Mucosa of descending colon (tissue), 3 donors: Measurements from ENCODE around the gene PXK. TPM values are rescaled to one million over a fixed set of nuclear protein-coding genes. Genes with fewer than 3 reads are reported as not detected.

Source experiments
- ATAC-seq: fragments of 200-7000 bp; cut with Tn5 transposase; one replicate; pipeline ENCODE4 v1.9.1; 2020; ENCODE audit warnings: mild to moderate bottlenecking, moderate library complexity
- DNase-seq, 3 donors: peaks; one replicate each; pipeline ENCODE4 v3.0.0-alpha.2; 2020
- H3K36me3 ChIP-seq: fragments of 200-600 bp; one replicate; pipeline ENCODE4 v1.8.0; 2021; ENCODE audit warnings: low read depth, mild to moderate bottlenecking
- H3K4me1 ChIP-seq: fragments of 200-600 bp; one replicate; pipeline ENCODE4 v1.8.0; 2021; ENCODE audit warnings: low read depth, mild to moderate bottlenecking
- H3K4me3 ChIP-seq: fragments of 200-600 bp; one replicate; pipeline ENCODE4 v1.8.0; 2021; ENCODE audit warnings: mild to moderate bottlenecking
- H3K9me3 ChIP-seq: fragments of 200-600 bp; one replicate; pipeline ENCODE4 v1.8.0; 2021; ENCODE audit warnings: mild to moderate bottlenecking
- intact Hi-C, 2 donors: fragments of 100-400 bp; cut with DNase I in 1 of 2; cut with micrococcal nuclease in 1 of 2; formaldehyde crosslinking; loops; one replicate each; pipeline versions ENCODE4 v1.11.0 to v1.11.1; 2022; cut with DNase I, micrococcal nuclease
- total RNA-seq, 3 donors: library from RNA; stranded (reverse); fragmentation: NEBNext Ultra II Directional in 2 of 3; extraction: Animal tissue kit (Norgen Biotek cat#: 25700) in 2 of 3; gene quantifications; one replicate each; pipeline versions ENCODE4 v1.2.1 to v1.2.4, GENCODE V29; 2021 to 2023
- TF ChIP-seq, protein P1 (sequence below): fragments of 200-600 bp; IDR thresholded peaks from one replicate; pipeline ENCODE4 v1.8.0; 2022; ENCODE audit warnings: antibody characterized with exemption, mild to moderate bottlenecking
- donor health status: DM: no; HTN: no; CAD: no; lungs with moderate emphysema.
- donor health status: DM: no; HTN: no; CAD: no.
- donor health status: DM: no; HTN: yes; CAD: no.

Gene PXK
- total RNA-seq, 3 donors from 2014 or later = 14.5 to 33.4 (median 19.5) TPM

DNA sequence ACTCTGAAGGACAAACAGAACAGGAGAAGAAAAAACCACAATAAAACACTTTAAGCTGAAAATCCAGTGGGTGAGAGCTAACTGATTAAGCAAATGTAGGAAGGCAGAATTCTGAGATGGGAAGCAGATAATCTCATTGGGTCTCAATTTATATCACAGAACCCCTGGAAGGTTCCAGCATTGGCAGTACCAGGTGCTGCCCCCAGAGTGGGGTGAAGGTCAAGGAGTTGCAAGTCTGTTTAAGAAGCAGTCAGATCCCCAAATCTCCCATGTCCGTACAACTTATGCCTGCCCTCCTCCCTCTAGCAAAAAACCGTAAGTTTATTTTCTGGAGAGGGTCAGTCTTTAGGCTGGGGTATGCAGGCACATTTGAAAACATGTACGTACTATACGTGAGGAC, 45.1 kb downstream of the PXK start:
- Histone ChIP-seq H3K4me1 (no peaks in the 10 kb centered on the region), H3K9me3 (no peaks in the 10 kb centered on the region), H3K36me3 (no peaks in the 10 kb centered on the region), H3K4me3 (no peak overlapping the region)
- ATAC-seq (no peak), DNase-seq (no peak)
- TF ChIP-seq, protein P1, sequence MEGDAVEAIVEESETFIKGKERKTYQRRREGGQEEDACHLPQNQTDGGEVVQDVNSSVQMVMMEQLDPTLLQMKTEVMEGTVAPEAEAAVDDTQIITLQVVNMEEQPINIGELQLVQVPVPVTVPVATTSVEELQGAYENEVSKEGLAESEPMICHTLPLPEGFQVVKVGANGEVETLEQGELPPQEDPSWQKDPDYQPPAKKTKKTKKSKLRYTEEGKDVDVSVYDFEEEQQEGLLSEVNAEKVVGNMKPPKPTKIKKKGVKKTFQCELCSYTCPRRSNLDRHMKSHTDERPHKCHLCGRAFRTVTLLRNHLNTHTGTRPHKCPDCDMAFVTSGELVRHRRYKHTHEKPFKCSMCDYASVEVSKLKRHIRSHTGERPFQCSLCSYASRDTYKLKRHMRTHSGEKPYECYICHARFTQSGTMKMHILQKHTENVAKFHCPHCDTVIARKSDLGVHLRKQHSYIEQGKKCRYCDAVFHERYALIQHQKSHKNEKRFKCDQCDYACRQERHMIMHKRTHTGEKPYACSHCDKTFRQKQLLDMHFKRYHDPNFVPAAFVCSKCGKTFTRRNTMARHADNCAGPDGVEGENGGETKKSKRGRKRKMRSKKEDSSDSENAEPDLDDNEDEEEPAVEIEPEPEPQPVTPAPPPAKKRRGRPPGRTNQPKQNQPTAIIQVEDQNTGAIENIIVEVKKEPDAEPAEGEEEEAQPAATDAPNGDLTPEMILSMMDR = no peak
- intact Hi-C loops = no loop called here

- H3K36me3 ChIP-seq = no peaks in the 10 kb centered on the region
- no peaks in the 10 kb centered on the region for H3K4me1 ChIP-seq
- TF ChIP-seq, protein P1 = no peak
- no peak for DNase-seq
- H3K9me3 ChIP-seq = no peaks in the 10 kb centered on the region
- no peak for ATAC-seq
- intact Hi-C loops = no loop called here
- no peak overlapping the region for H3K4me3 ChIP-seq
Observed at GRCh38 chr3:58379351-58380073, 46.8 kb downstream of the PXK start.

DNA sequence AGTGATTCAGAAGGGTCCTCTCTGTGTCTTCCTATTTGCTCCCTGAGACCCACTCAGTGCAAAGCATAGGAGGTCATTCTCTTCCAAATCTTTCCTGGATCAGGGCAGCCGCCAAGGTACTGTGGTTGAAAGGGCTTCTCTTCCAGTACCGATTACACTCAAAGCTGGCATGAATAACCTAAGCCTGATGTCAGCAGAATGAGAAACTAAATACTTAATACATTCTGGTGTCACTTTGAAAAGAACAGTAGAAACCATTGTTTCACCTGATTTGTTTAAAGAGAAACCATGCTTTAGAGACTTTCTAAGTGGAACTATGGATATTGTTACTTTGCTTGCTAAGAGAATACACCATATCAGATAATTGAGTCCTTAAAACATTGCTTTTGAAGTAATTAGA, 50.8 kb downstream of the PXK start:
- H3K4me1 ChIP-seq = peaks cover 3% of the 10 kb centered on the region
- ATAC-seq (no peak), DNase-seq (no peak)
- intact Hi-C loops = no loop called here
- TF ChIP-seq, protein P1 = no peak
- H3K4me3 ChIP-seq = no peak overlapping the region
- H3K9me3 ChIP-seq = no peaks in the 10 kb centered on the region
- H3K36me3 ChIP-seq = no peaks in the 10 kb centered on the region

DNA sequence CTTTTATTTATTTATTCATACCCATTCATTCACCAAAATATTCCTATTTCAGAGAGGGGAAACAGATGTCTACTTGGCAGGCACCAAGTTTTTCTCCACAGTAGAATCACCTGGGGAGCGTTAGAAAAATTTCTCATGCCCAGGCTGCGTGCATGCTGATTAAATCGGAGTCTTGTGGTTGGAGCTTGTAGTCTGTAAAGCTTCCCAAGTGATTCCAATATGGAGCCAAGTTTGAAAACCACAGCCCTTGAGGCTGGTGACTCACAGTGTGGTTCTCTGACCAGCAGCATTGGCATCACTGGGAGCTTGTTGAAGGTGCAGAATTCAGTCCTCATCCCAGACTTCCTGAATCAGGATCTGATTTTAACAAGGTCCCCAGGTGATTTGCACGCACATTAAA, 51.2 kb downstream of the PXK start:
- Histone ChIP-seq H3K36me3 (no peaks in the 10 kb centered on the region), H3K4me3 (no peak overlapping the region), H3K4me1 (peaks cover 3% of the 10 kb centered on the region), H3K9me3 (no peaks in the 10 kb centered on the region)
- ATAC-seq = no peak
- no peak for DNase-seq
- TF ChIP-seq, protein P1 = no peak
- intact Hi-C loops = no loop called here

DNA sequence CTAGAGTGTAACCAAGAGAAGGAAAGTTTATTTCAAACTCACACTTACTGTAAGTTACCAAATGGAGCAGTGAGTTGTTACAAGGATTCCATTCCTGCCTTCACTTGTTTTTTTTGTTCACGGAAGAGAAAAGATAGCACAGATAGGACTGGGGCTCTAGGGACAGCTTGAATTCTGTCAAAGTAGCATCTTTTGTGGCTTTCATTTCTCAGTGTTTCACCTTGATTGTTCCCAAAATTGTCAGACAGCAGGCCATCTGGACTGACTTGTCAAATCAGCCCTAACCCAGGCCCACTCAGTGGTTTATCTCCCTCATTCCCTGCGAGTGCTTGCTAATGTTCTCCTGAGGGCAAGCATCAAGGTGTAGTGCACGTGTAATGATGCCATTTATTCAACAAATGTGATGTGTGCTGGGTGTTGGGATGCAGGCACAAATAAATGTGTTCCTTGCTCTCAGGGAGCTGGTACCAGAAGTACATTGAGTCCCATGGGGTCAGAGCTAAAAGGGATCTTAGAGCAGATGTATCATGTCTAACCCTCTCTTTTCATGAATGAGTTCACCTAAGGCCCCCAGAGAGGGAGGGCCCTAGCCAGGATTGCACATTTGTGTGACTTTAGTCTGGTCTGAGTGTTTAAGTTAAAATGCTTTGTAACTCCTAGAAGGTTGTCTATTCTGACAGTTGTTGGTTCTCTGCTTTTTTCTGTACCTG, 51.8 kb downstream of the PXK start:
- Histone ChIP-seq H3K9me3 (no peaks in the 10 kb centered on the region), H3K36me3 (no peaks in the 10 kb centered on the region), H3K4me3 (no peak overlapping the region), H3K4me1 (peaks cover 3% of the 10 kb centered on the region)
- ATAC-seq (no peak), DNase-seq (no peak)
- intact Hi-C loops = no loop called here
- TF ChIP-seq, protein P1 = no peak
